K562 (cell line): ENCODE data around the gene OPN1LW. TPM values are rescaled to one million over a fixed set of nuclear protein-coding genes. Genes with fewer than 3 reads are reported as not detected.
A peak's percentile ranks its signal among the peaks of the same experiment; 100 is the strongest.
"Not testable (repeated sequence)": the region's sequence is repeated elsewhere in the genome, so short reads cannot be mapped to it uniquely, and the experiment has no call there.

Source experiments
- ATAC-seq: fragments of 200-7000 bp; cut with Tn5 transposase; 3 replicates; pipeline ENCODE4 v1.9.1; 2020; ENCODE audit warnings: moderate library complexity
- Bru-seq: library from RNA; stranded (reverse); fragments of 400-500 nt; gene quantifications from one replicate; lab custom pipeline; 2021; lab: Mats Ljungman, UMichigan
- BruChase-seq, 2 experiments: library from RNA; stranded (reverse); fragments of 400-500 nt; gene quantifications; one replicate each; lab custom pipeline; 2021; lab: Mats Ljungman, UMichigan
- BruUV-seq: library from RNA; stranded (reverse); fragments of 400-500 nt; replicated peaks from 2 replicates; lab custom pipeline; 2021; lab: Mats Ljungman, UMichigan
- CTCF ChIA-PET: fragments of 300-600 bp; formaldehyde crosslinking; extraction: SDS; loops from one replicate; lab custom pipeline; 2021; ENCODE audit warnings: low intra/inter-chr PET ratio; lab: Yijun Ruan, JAX
- POLR2A ChIA-PET: fragments of 300-600, 350-650 bp; sonication (Branson Sonifier 250); formaldehyde crosslinking; extraction: SDS; loops from one replicate; lab custom pipeline; 2021; ENCODE audit warnings: antibody characterized with exemption, inconsistent platforms; lab: Yijun Ruan, JAX
- DNase-seq, 4 experiments: peaks; one replicate each; pipeline versions ENCODE4 v3.0.0 to v3.0.0-alpha.2; 2011 to 2018; ENCODE audit warnings: low spot score in 3 of 4, mixed read lengths in 3 of 4; ENCODE audit errors: extremely low read depth in 1 of 4
- FAIRE-seq: peaks from 2 replicates; lab custom pipeline; 2011; peaks lifted over from hg19 to GRCh38; lab: Jason Lieb, UNC
- H2AFZ ChIP-seq: 2 replicates; pipeline ENCODE4 v1.6.0; 2011; ENCODE audit warnings: low read depth, low read length, control low read depth, inconsistent platforms
- H3K27ac ChIP-seq: fragments of 200-600 bp; 3 replicates; pipeline ENCODE4 v1.8.0; 2011; ENCODE audit warnings: low read depth, mild to moderate bottlenecking, control low read depth, inconsistent platforms, low read length, moderate library complexity, mixed read lengths; ENCODE audit errors: extremely low read depth
- H3K27me3 ChIP-seq, 2 experiments: fragments of 300-600 bp in 1 of 2; 2 replicates in 1 of 2; 3 replicates in 1 of 2; pipeline versions ENCODE4 v1.6.0 to v1.8.0; 2011; ENCODE audit warnings: inconsistent platforms in 2 of 2, low read length in 2 of 2, mild to moderate bottlenecking in 1 of 2, mixed read lengths in 1 of 2, moderate library complexity in 1 of 2; ENCODE audit not compliant: control insufficient read depth in 2 of 2, insufficient read depth in 2 of 2
- H3K36me3 ChIP-seq: fragments of 300-600 bp; 3 replicates; pipeline ENCODE4 v1.8.0; 2011; ENCODE audit warnings: mild to moderate bottlenecking, low read length, inconsistent platforms; ENCODE audit not compliant: control insufficient read depth, insufficient read depth
- H3K4me1 ChIP-seq, 2 experiments: fragments of 200-600 bp in 1 of 2; replicated peaks in 1 of 2; 2 replicates in 1 of 2; 3 replicates in 1 of 2; pipeline versions ENCODE4 v1.5.1 to v1.8.0; 2011; ENCODE audit warnings: inconsistent platforms in 2 of 2, low read length in 2 of 2, mild to moderate bottlenecking in 1 of 2, mixed read lengths in 1 of 2, moderate library complexity in 1 of 2; ENCODE audit not compliant: control insufficient read depth in 2 of 2, insufficient read depth in 2 of 2
- H3K4me2 ChIP-seq: 2 replicates; pipeline ENCODE4 v1.6.1; 2011; ENCODE audit warnings: low read length, control low read depth, inconsistent platforms, mixed read lengths; ENCODE audit not compliant: insufficient read depth
- H3K4me3 ChIP-seq: fragments of 200-600 bp; sonication (generic), shearing (Covaris generic); 2 replicates; pipeline ENCODE4 v1.5.1; 2016; ENCODE audit warnings: control low read depth, inconsistent platforms
- H3K79me2 ChIP-seq: fragments of 200-600 bp; 3 replicates; pipeline ENCODE4 v1.8.0; 2011; ENCODE audit warnings: low read length, inconsistent platforms; ENCODE audit not compliant: control insufficient read depth, insufficient read depth
- H3K9ac ChIP-seq, 2 experiments: 2 replicates each; pipeline versions ENCODE4 v1.6.0 to v1.6.1; 2011; ENCODE audit warnings: low read depth in 2 of 2, low read length in 2 of 2, control low read depth in 1 of 2, inconsistent platforms in 1 of 2, mild to moderate bottlenecking in 1 of 2, mixed read lengths in 1 of 2; ENCODE audit not compliant: insufficient read depth in 1 of 2
- H3K9me1 ChIP-seq: one replicate; pipeline ENCODE4 v1.6.0; 2011; ENCODE audit warnings: inconsistent platforms, mild to moderate bottlenecking, low read length, moderate library complexity; ENCODE audit not compliant: control insufficient read depth, insufficient read depth
- H3K9me3 ChIP-seq: replicated peaks from 2 replicates; pipeline ENCODE4 v1.5.1; 2011; ENCODE audit warnings: low read depth, low read length, inconsistent platforms; ENCODE audit not compliant: control insufficient read depth, insufficient read depth
- H4K20me1 ChIP-seq: replicated peaks from 2 replicates; pipeline ENCODE4 v1.6.1; 2011; ENCODE audit warnings: low read length, inconsistent platforms, mixed read lengths; ENCODE audit not compliant: control insufficient read depth, insufficient read depth
- COPS2 ChIP-seq: fragments of 450-650 bp; conservative IDR thresholded peaks from 2 replicates; pipeline ENCODE4 v1.6.1; 2016; ENCODE audit warnings: mild to moderate bottlenecking, moderate library complexity
- ERF ChIP-seq: fragments of 450-650 bp; formaldehyde crosslinking; IDR thresholded peaks from 2 replicates; pipeline ENCODE4 v1.4.0; 2020; ENCODE audit warnings: mild to moderate bottlenecking, mixed read lengths
- TCFL5 ChIP-seq: fragments of 250-450 bp; sonication (Bioruptor Pico); conservative IDR thresholded peaks from 2 replicates; pipeline ENCODE4 v1.6.1; 2021; ENCODE audit warnings: mild to moderate bottlenecking, moderate library complexity, matching md5 sums
- ZKSCAN1 ChIP-seq: fragments of 150-350 bp; IDR thresholded peaks from 2 replicates; pipeline ENCODE4 v1.6.1; 2016; ENCODE audit warnings: low read depth, low read length
- ZNF384 ChIP-seq: IDR thresholded peaks from 2 replicates; pipeline ENCODE4 v1.6.1; 2012; ENCODE audit warnings: low read depth, low read length, improper control_type of control experiment
- ZNF717 ChIP-seq: fragments of 250-450 bp; sonication (Bioruptor Pico); IDR thresholded peaks from 2 replicates; pipeline ENCODE4 v1.5.0; 2021
- WGBS: fragments of 100-300 bp; shearing (Covaris generic); methylation state at CpG from one replicate; pipeline ENCODE4 v1.1.6; 2016; ENCODE audit warnings: low coverage, mixed read lengths; ENCODE audit not compliant: insufficient coverage; ENCODE audit errors: missing lambda C conversion rate; 5-methylcytosine and 5-hydroxymethylcytosine counted together
- in situ Hi-C: fragments of 300-500 bp; cut with MboI; formaldehyde crosslinking; loops from 4 replicates; pipeline ENCODE4 v1.15.0; 2018; ENCODE audit warnings: inconsistent platforms, mixed read lengths
- intact Hi-C: fragments of 100-400 bp; cut with micrococcal nuclease; formaldehyde crosslinking; loops from 2 replicates; pipeline ENCODE4 v1.14.2; 2022
- long read RNA-seq, 3 experiments: library from polyadenylated mRNA in 2 of 3; library from RNA in 1 of 3; unstranded in 2 of 3; stranded (forward) in 1 of 3; transcript quantifications; one replicate each; pipeline ENCODE4 v2.0.0, GENCODE V29; 2019 to 2022
- polyA minus RNA-seq, 3 experiments: library from RNA; depleted of rRNA, polyadenylated mRNA; stranded (reverse); fragments of >200 nt; gene quantifications; 2 replicates each; pipeline ENCODE4 v1.2.3, GENCODE V29; 2011
- polyA plus RNA-seq, 8 experiments: library from polyadenylated mRNA; depleted of rRNA in 4 of 8; stranded (reverse) in 5 of 8; unstranded in 3 of 8; fragments of >200 nt; fragmentation: Nextera tagmentation in 2 of 8; fragmentation: Illumina TruSeq in 1 of 8; extraction: Ambion mirVana in 2 of 8; extraction: Trizol in 1 of 8; gene quantifications; 2 replicates each; pipeline versions ENCODE4 v1.2.1 to v1.2.3, GENCODE V29; 2011 to 2014; ENCODE audit warnings: inconsistent platforms in 1 of 8, missing spikeins in 1 of 8
- total RNA-seq, 7 experiments: library from RNA; depleted of rRNA in 6 of 7; stranded (reverse); fragments of >200 nt in 6 of 7; fragmentation: Illumina TruSeq in 2 of 7; extraction: Trizol in 2 of 7; gene quantifications; 2 replicates each; pipeline versions ENCODE4 v1.2.1 to v1.2.3, GENCODE V29; 2011 to 2021; ENCODE audit warnings: low replicate concordance in 1 of 7
- TF ChIP-seq, protein P1 (sequence below): fragments of 450-650 bp; IDR thresholded peaks from 2 replicates; pipeline ENCODE4 v1.6.1; 2018; ENCODE audit not compliant: partially characterized antibody

The OPN1LW gene
- not detected in 2 replicates for total RNA-seq (2011; cell fraction: chromatin; rRNA removed; ENCODE audit: low replicate concordance)
- total RNA-seq (2011; cell fraction: nucleolus; rRNA removed) = not detected in 2 replicates
- total RNA-seq (2011; cell fraction: nucleoplasm; rRNA removed) = not detected in 2 replicates
- total RNA-seq (2014; rRNA removed) (not detected in 2 replicates), total RNA-seq (2014; rRNA removed; fragmentation: Illumina TruSeq; extraction: Trizol) (not detected in 2 replicates), total RNA-seq (2015; rRNA removed; fragmentation: Illumina TruSeq; extraction: Trizol) (not detected in 2 replicates), total RNA-seq (2021) (not detected in 2 replicates), polyA plus RNA-seq (2011; rRNA removed) (not detected in 2 replicates), polyA plus RNA-seq (2014; fragmentation: Illumina TruSeq; extraction: Trizol) (not detected in 2 replicates), polyA plus RNA-seq (2014; fragmentation: Nextera tagmentation; extraction: Ambion mirVana) (under 1 TPM in 1 of 2 experiments, not detected in 1; 0.04 TPM), polyA plus RNA-seq (2014; rRNA removed) (not detected in 2 replicates), polyA minus RNA-seq (2011; rRNA and poly(A)+ RNA removed) (not detected in 2 replicates), Bru-seq, nascent RNA (not detected), BruChase-seq, experiment 1, labeled RNA remaining after a 2-hour chase (not detected), BruChase-seq, experiment 2, labeled RNA remaining after a 6-hour chase (not detected)
- not detected in 2 replicates for polyA plus RNA-seq (2011; cell fraction: cytosol; rRNA removed)
- not detected in 2 replicates for polyA plus RNA-seq (2011; cell fraction: nucleus; rRNA removed)
- polyA plus RNA-seq (2012) = not detected in 2 replicates
- not detected in 2 replicates for polyA minus RNA-seq (2011; cell fraction: cytosol; rRNA and poly(A)+ RNA removed)
- polyA minus RNA-seq (2011; cell fraction: nucleus; rRNA and poly(A)+ RNA removed) = not detected in 2 replicates
- long read RNA-seq, experiment 1 = 0 reads
- long read RNA-seq, experiment 2 = 0 reads
- long read RNA-seq, experiment 3 = 0 reads

DNA sequence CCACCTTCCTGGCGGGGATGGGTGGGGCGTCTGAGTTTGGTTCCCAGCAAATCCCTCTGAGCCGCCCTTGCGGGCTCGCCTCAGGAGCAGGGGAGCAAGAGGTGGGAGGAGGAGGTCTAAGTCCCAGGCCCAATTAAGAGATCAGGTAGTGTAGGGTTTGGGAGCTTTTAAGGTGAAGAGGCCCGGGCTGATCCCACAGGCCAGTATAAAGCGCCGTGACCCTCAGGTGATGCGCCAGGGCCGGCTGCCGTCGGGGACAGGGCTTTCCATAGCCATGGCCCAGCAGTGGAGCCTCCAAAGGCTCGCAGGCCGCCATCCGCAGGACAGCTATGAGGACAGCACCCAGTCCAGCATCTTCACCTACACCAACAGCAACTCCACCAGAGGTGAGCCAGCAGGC is at the start of gene OPN1LW:
OPN1LW (plus strand) TSS at position 234 of the 400 bp plus-strand sequence; CDS start at position 275, 41 bp downstream.
- WGBS = 66% methylated on average over 8 of the region's 15 CpGs
- POLR2A ChIA-PET = interaction anchor here (0.5 kb wide), 1 partner anchor 207 kb away, joined by 3 read pairs; no protein-coding TSS in a partner anchor
- H3K36me3 ChIP-seq, H2AFZ ChIP-seq, H3K9me3 ChIP-seq, BruUV-seq, H3K27ac ChIP-seq, intact Hi-C loops, H3K9me1 ChIP-seq, H3K4me1 ChIP-seq, CTCF ChIA-PET, H3K4me3 ChIP-seq, DNase-seq, H4K20me1 ChIP-seq, H3K79me2 ChIP-seq, FAIRE-seq, H3K9ac ChIP-seq, H3K4me2 ChIP-seq, H3K27me3 ChIP-seq: not testable (repeated sequence)
- ATAC-seq = peak; percentile 68
- in situ Hi-C loops = loop anchor here (10.0 kb wide), 1 partner anchor 81 kb away; no protein-coding TSS in a partner anchor

DNA sequence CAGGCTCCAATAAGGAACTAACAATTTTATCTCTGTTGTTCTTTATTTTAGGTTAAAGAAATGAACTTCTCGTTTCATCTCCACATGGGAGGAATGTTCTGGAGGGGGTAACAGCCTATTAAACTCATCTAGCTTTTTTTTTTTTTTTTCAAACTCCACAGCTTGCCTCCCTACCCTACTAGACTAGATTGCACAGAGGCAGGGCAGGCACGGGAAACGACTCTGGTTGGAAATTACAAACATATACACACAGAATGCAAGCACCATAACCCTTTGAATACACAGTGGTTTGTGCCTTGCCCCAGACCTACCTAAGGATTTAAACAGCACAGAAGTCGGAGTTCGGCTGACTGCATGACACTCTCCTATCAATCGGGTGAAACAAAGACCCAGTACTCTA is 49.2 kb upstream of the OPN1LW start:
- peak overlapping the region; percentile 87 for H3K4me3 ChIP-seq
- no peak overlapping the region for H2AFZ ChIP-seq
- H4K20me1 ChIP-seq = peaks cover 28% of the 10 kb centered on the region
- ChIA-PET POLR2A (interaction anchor here (1.1 to 2.4 kb wide), 2 partner anchors 12 to 17 kb away, joined by 4 to 11 read pairs; no protein-coding TSS in a partner anchor), CTCF (no interaction called here)
- H3K9me3 ChIP-seq = no peaks in the 10 kb centered on the region
- BruUV-seq = no TSS peak
- no peak for DNase-seq
- no peaks in the 10 kb centered on the region for H3K27me3 ChIP-seq
- peak overlapping the region; percentile 75 to 85; a peak in 3 of 4 replicates for H3K9ac ChIP-seq
- FAIRE-seq = no peak
- H3K27ac ChIP-seq = peak overlapping the region; percentile 93
- peaks cover 71% of the 10 kb centered on the region for H3K79me2 ChIP-seq
- intact Hi-C loops = loop anchor here (5.0 kb wide), 1 partner anchor 73 kb away; no protein-coding TSS in a partner anchor
- ATAC-seq = no peak
- peaks cover 18 to 41% of the 10 kb centered on the region in 2 experiments for H3K4me1 ChIP-seq
- in situ Hi-C loops = no loop called here
- 2% methylated on average over 6 of the region's 6 CpGs for WGBS
- TF ChIP-seq TCFL5 (CRISPR knock-in tag) = no peak
- TF ChIP-seq ZKSCAN1 = no peak
- TF ChIP-seq ZNF717 = no peak
- no peak for TF ChIP-seq ERF
- TF ChIP-seq COPS2 = no peak
- 0 out of 2 replicates have a peak, but pooled peaks have one; percentile 15 for TF ChIP-seq ZNF384
- TF ChIP-seq, protein P1, sequence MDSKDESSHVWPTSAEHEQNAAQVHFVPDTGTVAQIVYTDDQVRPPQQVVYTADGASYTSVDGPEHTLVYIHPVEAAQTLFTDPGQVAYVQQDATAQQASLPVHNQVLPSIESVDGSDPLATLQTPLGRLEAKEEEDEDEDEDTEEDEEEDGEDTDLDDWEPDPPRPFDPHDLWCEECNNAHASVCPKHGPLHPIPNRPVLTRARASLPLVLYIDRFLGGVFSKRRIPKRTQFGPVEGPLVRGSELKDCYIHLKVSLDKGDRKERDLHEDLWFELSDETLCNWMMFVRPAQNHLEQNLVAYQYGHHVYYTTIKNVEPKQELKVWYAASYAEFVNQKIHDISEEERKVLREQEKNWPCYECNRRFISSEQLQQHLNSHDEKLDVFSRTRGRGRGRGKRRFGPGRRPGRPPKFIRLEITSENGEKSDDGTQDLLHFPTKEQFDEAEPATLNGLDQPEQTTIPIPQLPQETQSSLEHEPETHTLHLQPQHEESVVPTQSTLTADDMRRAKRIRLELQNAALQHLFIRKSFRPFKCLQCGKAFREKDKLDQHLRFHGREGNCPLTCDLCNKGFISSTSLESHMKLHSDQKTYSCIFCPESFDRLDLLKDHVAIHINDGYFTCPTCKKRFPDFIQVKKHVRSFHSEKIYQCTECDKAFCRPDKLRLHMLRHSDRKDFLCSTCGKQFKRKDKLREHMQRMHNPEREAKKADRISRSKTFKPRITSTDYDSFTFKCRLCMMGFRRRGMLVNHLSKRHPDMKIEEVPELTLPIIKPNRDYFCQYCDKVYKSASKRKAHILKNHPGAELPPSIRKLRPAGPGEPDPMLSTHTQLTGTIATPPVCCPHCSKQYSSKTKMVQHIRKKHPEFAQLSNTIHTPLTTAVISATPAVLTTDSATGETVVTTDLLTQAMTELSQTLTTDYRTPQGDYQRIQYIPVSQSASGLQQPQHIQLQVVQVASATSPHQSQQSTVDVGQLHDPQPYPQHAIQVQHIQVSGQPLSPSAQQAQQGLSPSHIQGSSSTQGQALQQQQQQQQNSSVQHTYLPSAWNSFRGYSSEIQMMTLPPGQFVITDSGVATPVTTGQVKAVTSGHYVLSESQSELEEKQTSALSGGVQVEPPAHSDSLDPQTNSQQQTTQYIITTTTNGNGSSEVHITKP = peak; percentile 93
- H3K36me3 ChIP-seq = peaks cover 37% of the 10 kb centered on the region
- H3K4me2 ChIP-seq = peak overlapping the region; percentile 86
- H3K9me1 ChIP-seq = peaks cover 2% of the 10 kb centered on the region
